CD4-positive, alpha-beta T cell treated with Interferon gamma for 1 hour (primary cell): Measurements from ENCODE around the gene CRIP1.

ENCODE experiments used
- DNase-seq: peaks from one replicate; pipeline ENCODE4 v3.0.0-alpha.2; 2020

The CRIP1 gene

GRCh38 chr14:105471297-105471821, 15.3 kb upstream of the CRIP1 start:
- no peak for DNase-seq

GRCh38 chr14:105471823-105472485, 14.7 kb upstream of the CRIP1 start:
- no peak for DNase-seq

GRCh38 chr14:105472486-105472991, 14.1 kb upstream of the CRIP1 start:
- DNase-seq = no peak

GRCh38 chr14:105473033-105473676, 13.5 kb upstream of the CRIP1 start:
- DNase-seq = no peak

- DNase-seq = peak; percentile 72
Observed at GRCh38 chr14:105473677-105474482, 12.8 kb upstream of the CRIP1 start.

GRCh38 chr14:105474483-105475268, 12.0 kb upstream of the CRIP1 start, which contains the start of gene CRIP2:
Gene CRIP2, plus strand, starts transcription at chr14:105474821. Its CDS starts 42 bp downstream, at chr14:105474863.
- DNase-seq = peak; percentile 55

- DNase-seq = no peak
Observed at GRCh38 chr14:105475269-105476096, 11.2 kb upstream of the CRIP1 start.

- DNase-seq = no peak
Observed at GRCh38 chr14:105476097-105476830, 10.4 kb upstream of the CRIP1 start.

GRCh38 chr14:105476831-105477659, 9.6 kb upstream of the CRIP1 start:
- DNase-seq = no peak

- peak; percentile 87 for DNase-seq
Observed at GRCh38 chr14:105477660-105478397, 8.9 kb upstream of the CRIP1 start.

GRCh38 chr14:105478398-105479251, 8.1 kb upstream of the CRIP1 start:
- peak; percentile 52 for DNase-seq

- DNase-seq = no peak
Observed at GRCh38 chr14:105479431-105480158, 7.1 kb upstream of the CRIP1 start.

- DNase-seq = no peak
Observed at GRCh38 chr14:105480199-105480746, 6.4 kb upstream of the CRIP1 start.

GRCh38 chr14:105480807-105481801, 5.6 kb upstream of the CRIP1 start:
- DNase-seq = peak; percentile 91

- DNase-seq = peak; percentile 99
Observed at GRCh38 chr14:105481886-105482457, 4.7 kb upstream of the CRIP1 start.
